SK-N-SH (cell line): ENCODE results near the gene HS3ST5. TPM values are rescaled to one million over a fixed set of nuclear protein-coding genes. Genes with fewer than 3 reads are reported as not detected.

Source experiments
- CTCF ChIA-PET: fragments of 300-600, 350-600 bp; formaldehyde crosslinking; extraction: SDS; loops from one replicate; lab custom pipeline; 2021; lab: Yijun Ruan, JAX
- POLR2A ChIA-PET: fragments of 350-600 bp; sonication (Branson Sonifier 250); formaldehyde crosslinking; extraction: SDS; loops from one replicate; lab custom pipeline; 2020; ENCODE audit warnings: antibody characterized with exemption, inconsistent platforms; lab: Yijun Ruan, JAX
- DNase-seq: peaks from one replicate; pipeline ENCODE4 v3.0.0; 2012
- H2AFZ ChIP-seq: fragments of 200-600 bp; sonication (generic); 2 replicates; pipeline ENCODE4 v1.8.1; 2016; ENCODE audit warnings: antibody characterized with exemption, mild to moderate bottlenecking, low read depth
- H3F3A ChIP-seq: fragments of 200-600 bp; sonication (generic); replicated peaks from 2 replicates; pipeline ENCODE3; 2016; ENCODE audit warnings: antibody characterized with exemption, mild to moderate bottlenecking; ENCODE audit not compliant: insufficient read depth
- H3K27ac ChIP-seq, 2 experiments: fragments of 200-500 bp in 1 of 2; fragments of 200-600 bp in 1 of 2; sonication (Bioruptor generic) in 1 of 2; sonication (generic), shearing (Covaris generic) in 1 of 2; 2 replicates each; pipeline versions ENCODE4 v1.5.1 to v1.6.1; 2014 to 2016; ENCODE audit warnings: low read depth in 2 of 2, inconsistent platforms in 1 of 2, low read length in 1 of 2, mild to moderate bottlenecking in 1 of 2, mixed read lengths in 1 of 2
- H3K27me3 ChIP-seq: fragments of 200-600 bp; sonication (generic), shearing (Covaris generic); 2 replicates; pipeline ENCODE4 v1.6.1; 2016; ENCODE audit warnings: mixed run types; ENCODE audit not compliant: insufficient read depth
- H3K36me3 ChIP-seq, 2 experiments: fragments of 200-500 bp in 1 of 2; fragments of 200-600 bp in 1 of 2; sonication (Bioruptor generic) in 1 of 2; sonication (generic) in 1 of 2; replicated peaks in 1 of 2; 2 replicates each; pipeline versions ENCODE3 to v1.5.1; 2014 to 2016; ENCODE audit warnings: low read length in 1 of 2, mild to moderate bottlenecking in 1 of 2; ENCODE audit not compliant: insufficient read depth in 2 of 2, control insufficient read depth in 1 of 2
- H3K4me1 ChIP-seq, 2 experiments: fragments of 200-500 bp in 1 of 2; fragments of 200-600 bp in 1 of 2; sonication (Bioruptor generic) in 1 of 2; sonication (generic), shearing (Covaris generic) in 1 of 2; 2 replicates each; pipeline versions ENCODE4 v1.5.1 to v1.6.1; 2014 to 2016; ENCODE audit warnings: low read depth in 1 of 2, low read length in 1 of 2, mixed run types in 1 of 2; ENCODE audit not compliant: insufficient read depth in 2 of 2, control insufficient read depth in 1 of 2
- H3K4me2 ChIP-seq: fragments of 200-600 bp; sonication (generic), shearing (Covaris generic); 2 replicates; pipeline ENCODE4 v1.6.1; 2017; ENCODE audit warnings: mixed run types
- H3K4me3 ChIP-seq, 2 experiments: fragments of 200-500 bp in 1 of 2; fragments of 200-600 bp in 1 of 2; sonication (Bioruptor generic) in 1 of 2; sonication (generic), shearing (Covaris generic) in 1 of 2; 2 replicates each; pipeline versions ENCODE4 v1.5.1 to v1.8.1; 2014 to 2016; ENCODE audit warnings: low read depth in 2 of 2, inconsistent platforms in 1 of 2, low read length in 1 of 2, mild to moderate bottlenecking in 1 of 2, mixed read lengths in 1 of 2, moderate library complexity in 1 of 2
- H3K79me2 ChIP-seq: fragments of 200-600 bp; sonication (generic); 2 replicates; pipeline ENCODE4 v1.8.1; 2017; ENCODE audit warnings: mild to moderate bottlenecking; ENCODE audit not compliant: insufficient read depth
- H3K9ac ChIP-seq: fragments of 200-600 bp; sonication (generic); 2 replicates; pipeline ENCODE4 v1.6.1; 2017; ENCODE audit warnings: mixed run types
- H3K9me2 ChIP-seq: fragments of 200-600 bp; sonication (generic); 2 replicates; pipeline ENCODE4 v1.6.1; 2017; ENCODE audit warnings: mixed run types
- H3K9me3 ChIP-seq: fragments of 200-600 bp; sonication (generic); 2 replicates; pipeline ENCODE4 v1.6.1; 2017; ENCODE audit warnings: mixed run types, mild to moderate bottlenecking, moderate library complexity
- H4K20me1 ChIP-seq: fragments of 200-600 bp; sonication (generic); 2 replicates; pipeline ENCODE4 v1.6.1; 2017; ENCODE audit warnings: mild to moderate bottlenecking, mixed run types; ENCODE audit not compliant: insufficient read depth
- ELF1 ChIP-seq: IDR thresholded peaks from 2 replicates; pipeline ENCODE4 v1.4.0; 2012
- FOSL2 ChIP-seq: IDR thresholded peaks from 2 replicates; pipeline ENCODE4 v1.4.0; 2012; ENCODE audit warnings: low read depth, mild to moderate bottlenecking, moderate library complexity, borderline replicate concordance
- FOXJ3 ChIP-seq: sonication (generic); formaldehyde crosslinking; IDR thresholded peaks from 2 replicates; pipeline ENCODE4 v1.5.1; 2020; ENCODE audit warnings: mild to moderate bottlenecking, missing genetic modification reagents
- FOXM1 ChIP-seq: IDR thresholded peaks from 2 replicates; pipeline ENCODE4 v1.4.0; 2012; ENCODE audit warnings: low read depth, mild to moderate bottlenecking
- GATA2 ChIP-seq: sonication (generic); formaldehyde crosslinking; IDR thresholded peaks from 2 replicates; pipeline ENCODE4 v1.5.0; 2020; ENCODE audit warnings: mild to moderate bottlenecking, missing genetic modification reagents
- MEF2A ChIP-seq: IDR thresholded peaks from 2 replicates; pipeline ENCODE4 v1.4.0; 2012; ENCODE audit warnings: low read depth, borderline replicate concordance
- NFIC ChIP-seq: IDR thresholded peaks from 2 replicates; pipeline ENCODE4 v1.4.0; 2012; ENCODE audit warnings: borderline replicate concordance
- NRF1 ChIP-seq: IDR thresholded peaks from 2 replicates; pipeline ENCODE4 v1.6.1; 2012; ENCODE audit warnings: low read depth, mild to moderate bottlenecking, low read length
- POLR2AphosphoS5 ChIP-seq: IDR thresholded peaks from 2 replicates; pipeline ENCODE4 v1.6.1; 2012; ENCODE audit warnings: low read depth, low read length
- RFX5 ChIP-seq: IDR thresholded peaks from 2 replicates; pipeline ENCODE4 v1.6.1; 2012; ENCODE audit warnings: mild to moderate bottlenecking, improper control_type of control experiment, low read length
- RXRA ChIP-seq: IDR thresholded peaks from 2 replicates; pipeline ENCODE4 v1.4.0; 2012; ENCODE audit warnings: low read depth, mild to moderate bottlenecking, borderline replicate concordance
- SIN3A ChIP-seq: IDR thresholded peaks from 2 replicates; pipeline ENCODE4 v1.6.1; 2012; ENCODE audit warnings: low read depth, mild to moderate bottlenecking, low read length, moderate library complexity, borderline replicate concordance
- YY1 ChIP-seq: IDR thresholded peaks from 2 replicates; pipeline ENCODE4 v1.4.0; 2012; ENCODE audit warnings: low read depth, mild to moderate bottlenecking
- ZBTB33 ChIP-seq: IDR thresholded peaks from 2 replicates; pipeline ENCODE4 v1.4.0; 2012; ENCODE audit warnings: low read depth, borderline replicate concordance
- polyA plus RNA-seq, 3 experiments: library from polyadenylated mRNA; depleted of rRNA; stranded (reverse); fragments of >200 nt; gene quantifications; 2 replicates each; pipeline ENCODE4 v1.2.3, GENCODE V29; 2012
- TF ChIP-seq, protein P1 (sequence below): IDR thresholded peaks from 2 replicates; pipeline ENCODE4; 2012
- TF ChIP-seq, protein P2 (sequence below): IDR thresholded peaks from 2 replicates; pipeline ENCODE4 v1.6.1; 2012; ENCODE audit warnings: mild to moderate bottlenecking, low read depth, low read length, moderate library complexity
- TF ChIP-seq, protein P3 (sequence below): fragments of 150-350 bp; IDR thresholded peaks from 2 replicates; pipeline ENCODE4 v1.6.1; 2016; ENCODE audit warnings: mild to moderate bottlenecking, low read depth, low read length

The HS3ST5 gene
- polyA plus RNA-seq, 1 of the 3 experiments (the other 2 are of a cell fraction), result 0.02 TPM

GRCh38 chr6:114389111-114389510 lies 46.3 kb upstream of the HS3ST5 start:
- no peak overlapping the region for H3K27ac ChIP-seq
- no peak overlapping the region for H2AFZ ChIP-seq
- H3F3A ChIP-seq, result no peaks in the 10 kb centered on the region
- no peaks in the 10 kb centered on the region for H3K79me2 ChIP-seq
- H3K9me2 ChIP-seq, result no peaks in the 10 kb centered on the region; the same call in 1 of the 2 replicates
- CTCF ChIA-PET, result no interaction called here
- no peaks in the 10 kb centered on the region for H3K27me3 ChIP-seq
- DNase-seq, result no peak
- no peaks in the 10 kb centered on the region for H4K20me1 ChIP-seq
- H3K9me3 ChIP-seq, result no peaks in the 10 kb centered on the region
- no peaks in the 10 kb centered on the region for H3K36me3 ChIP-seq
- POLR2A ChIA-PET, result no interaction called here
- H3K4me1 ChIP-seq, result no peaks in the 10 kb centered on the region; a peak in 1 of 4 replicates
- no peak overlapping the region for H3K4me3 ChIP-seq
- H3K9ac ChIP-seq, result no peak overlapping the region
- TF ChIP-seq RFX5 (no peak), RXRA (no peak), NRF1 (no peak), GATA2 (CRISPR knock-in tag) (no peak), POLR2AphosphoS5 (no peak), MEF2A (no peak), FOXJ3 (CRISPR knock-in tag) (no peak), FOXM1 (no peak), ZBTB33 (no peak), FOSL2 (no peak), NFIC (no peak), SIN3A (no peak), YY1 (no peak), ELF1 (no peak)
- TF ChIP-seq, protein P1, sequence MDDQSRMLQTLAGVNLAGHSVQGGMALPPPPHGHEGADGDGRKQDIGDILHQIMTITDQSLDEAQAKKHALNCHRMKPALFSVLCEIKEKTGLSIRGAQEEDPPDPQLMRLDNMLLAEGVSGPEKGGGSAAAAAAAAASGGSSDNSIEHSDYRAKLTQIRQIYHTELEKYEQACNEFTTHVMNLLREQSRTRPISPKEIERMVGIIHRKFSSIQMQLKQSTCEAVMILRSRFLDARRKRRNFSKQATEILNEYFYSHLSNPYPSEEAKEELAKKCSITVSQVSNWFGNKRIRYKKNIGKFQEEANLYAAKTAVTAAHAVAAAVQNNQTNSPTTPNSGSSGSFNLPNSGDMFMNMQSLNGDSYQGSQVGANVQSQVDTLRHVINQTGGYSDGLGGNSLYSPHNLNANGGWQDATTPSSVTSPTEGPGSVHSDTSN, result no peak
- TF ChIP-seq, protein P2, sequence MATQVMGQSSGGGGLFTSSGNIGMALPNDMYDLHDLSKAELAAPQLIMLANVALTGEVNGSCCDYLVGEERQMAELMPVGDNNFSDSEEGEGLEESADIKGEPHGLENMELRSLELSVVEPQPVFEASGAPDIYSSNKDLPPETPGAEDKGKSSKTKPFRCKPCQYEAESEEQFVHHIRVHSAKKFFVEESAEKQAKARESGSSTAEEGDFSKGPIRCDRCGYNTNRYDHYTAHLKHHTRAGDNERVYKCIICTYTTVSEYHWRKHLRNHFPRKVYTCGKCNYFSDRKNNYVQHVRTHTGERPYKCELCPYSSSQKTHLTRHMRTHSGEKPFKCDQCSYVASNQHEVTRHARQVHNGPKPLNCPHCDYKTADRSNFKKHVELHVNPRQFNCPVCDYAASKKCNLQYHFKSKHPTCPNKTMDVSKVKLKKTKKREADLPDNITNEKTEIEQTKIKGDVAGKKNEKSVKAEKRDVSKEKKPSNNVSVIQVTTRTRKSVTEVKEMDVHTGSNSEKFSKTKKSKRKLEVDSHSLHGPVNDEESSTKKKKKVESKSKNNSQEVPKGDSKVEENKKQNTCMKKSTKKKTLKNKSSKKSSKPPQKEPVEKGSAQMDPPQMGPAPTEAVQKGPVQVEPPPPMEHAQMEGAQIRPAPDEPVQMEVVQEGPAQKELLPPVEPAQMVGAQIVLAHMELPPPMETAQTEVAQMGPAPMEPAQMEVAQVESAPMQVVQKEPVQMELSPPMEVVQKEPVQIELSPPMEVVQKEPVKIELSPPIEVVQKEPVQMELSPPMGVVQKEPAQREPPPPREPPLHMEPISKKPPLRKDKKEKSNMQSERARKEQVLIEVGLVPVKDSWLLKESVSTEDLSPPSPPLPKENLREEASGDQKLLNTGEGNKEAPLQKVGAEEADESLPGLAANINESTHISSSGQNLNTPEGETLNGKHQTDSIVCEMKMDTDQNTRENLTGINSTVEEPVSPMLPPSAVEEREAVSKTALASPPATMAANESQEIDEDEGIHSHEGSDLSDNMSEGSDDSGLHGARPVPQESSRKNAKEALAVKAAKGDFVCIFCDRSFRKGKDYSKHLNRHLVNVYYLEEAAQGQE, result no peak
- TF ChIP-seq, protein P3, sequence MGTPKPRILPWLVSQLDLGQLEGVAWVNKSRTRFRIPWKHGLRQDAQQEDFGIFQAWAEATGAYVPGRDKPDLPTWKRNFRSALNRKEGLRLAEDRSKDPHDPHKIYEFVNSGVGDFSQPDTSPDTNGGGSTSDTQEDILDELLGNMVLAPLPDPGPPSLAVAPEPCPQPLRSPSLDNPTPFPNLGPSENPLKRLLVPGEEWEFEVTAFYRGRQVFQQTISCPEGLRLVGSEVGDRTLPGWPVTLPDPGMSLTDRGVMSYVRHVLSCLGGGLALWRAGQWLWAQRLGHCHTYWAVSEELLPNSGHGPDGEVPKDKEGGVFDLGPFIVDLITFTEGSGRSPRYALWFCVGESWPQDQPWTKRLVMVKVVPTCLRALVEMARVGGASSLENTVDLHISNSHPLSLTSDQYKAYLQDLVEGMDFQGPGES, result no peak
- no peak overlapping the region for H3K4me2 ChIP-seq
